Sigmoid colon (tissue), 4 donors: Measurements from ENCODE around the gene SLC39A6.

ENCODE experiments used
- CTCF ChIP-seq, 4 experiments: fragments of 450-650 bp in 3 of 4; fragments of 200-600 bp in 1 of 4; IDR thresholded peaks; one replicate each; pipeline ENCODE4 v1.5.1; 2016 to 2019; ENCODE audit warnings: antibody characterized with exemption in 4 of 4, mild to moderate bottlenecking in 3 of 4, moderate library complexity in 2 of 4
- POLR2A ChIP-seq, 2 donors: fragments of 450-650 bp; IDR thresholded peaks; one replicate each; pipeline ENCODE4 v1.6.1; 2016; ENCODE audit warnings: antibody characterized with exemption in 2 of 2, mild to moderate bottlenecking in 2 of 2, moderate library complexity in 2 of 2
- POLR2AphosphoS5 ChIP-seq, 4 donors: sonication (generic); formaldehyde crosslinking; IDR thresholded peaks; one replicate each; pipeline ENCODE4 v1.6.1; 2017; ENCODE audit warnings: antibody characterized with exemption in 4 of 4

DNA sequence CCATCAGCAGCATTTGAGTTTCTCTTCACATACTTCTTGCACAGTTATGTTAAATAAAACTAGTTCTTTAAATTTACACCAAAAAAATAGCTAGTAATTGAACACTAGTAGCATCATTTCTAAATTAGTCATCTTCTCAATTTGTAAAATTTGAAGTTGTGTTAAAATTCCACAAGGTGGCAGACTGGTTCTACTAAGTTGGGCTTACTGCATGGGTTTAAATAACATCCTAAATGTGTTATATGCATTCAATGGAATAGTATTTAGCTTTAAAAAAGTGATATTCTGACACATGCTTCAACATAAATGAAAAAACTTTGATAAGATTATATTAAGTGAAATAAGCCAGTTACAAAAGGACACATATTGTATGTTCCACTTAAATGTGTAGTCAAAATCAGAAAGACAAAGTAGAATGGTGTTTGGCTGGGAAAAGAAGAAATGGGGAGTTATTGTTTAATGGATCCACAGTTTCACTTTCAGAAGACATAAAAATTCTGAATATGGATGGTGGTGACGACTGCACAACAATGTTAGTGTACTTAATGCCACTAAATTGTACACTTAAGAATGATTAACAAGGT, 33.1 kb downstream of the SLC39A6 start:
- TF ChIP-seq CTCF (IDR thresholded peaks at IDR 0.05) (peak; percentile 35 to 48 (median 42)), POLR2A (IDR thresholded peaks at IDR 0.05) (no peak), POLR2AphosphoS5 (IDR thresholded peaks at IDR 0.05) (no peak)
